PC-9 (cell line): ENCODE results near the gene CMTM6. TPM values are rescaled to one million over a fixed set of nuclear protein-coding genes. Genes with fewer than 3 reads are reported as not detected.
A peak's percentile ranks its signal among the peaks of the same experiment; 100 is the strongest.

ENCODE experiments used
- Bru-seq: library from RNA; stranded (reverse); fragments of 400-500 nt; gene quantifications from one replicate; lab custom pipeline; 2021; lab: Mats Ljungman, UMichigan
- BruChase-seq, 2 experiments: library from RNA; stranded (reverse); fragments of 400-500 nt; gene quantifications; one replicate each; lab custom pipeline; 2021; lab: Mats Ljungman, UMichigan
- BruUV-seq: library from RNA; stranded (reverse); fragments of 400-500 nt; replicated peaks from 2 replicates; lab custom pipeline; 2021; lab: Mats Ljungman, UMichigan
- CTCF ChIA-PET: fragments of 300-600 bp; sonication (Branson Sonifier 250); formaldehyde crosslinking; loops from one replicate; lab custom pipeline; 2022; ENCODE audit warnings: antibody characterized with exemption; lab: Charles Lee
- POLR2A ChIA-PET: fragments of 300-600 bp; sonication (Branson Sonifier 250); formaldehyde crosslinking; loops from one replicate; lab custom pipeline; 2022; ENCODE audit warnings: antibody characterized with exemption; ENCODE audit not compliant: unreplicated experiment; lab: Charles Lee
- DNase-seq, 2 experiments: peaks; one replicate each; pipeline versions ENCODE4 v3.0.0 to v3.0.0-alpha.2; 2015 to 2022; ENCODE audit warnings: mixed read lengths in 1 of 2
- H2AFZ ChIP-seq: fragments of 200-600 bp; sonication (generic); 2 replicates; pipeline ENCODE4 v1.8.1; 2017; ENCODE audit warnings: antibody characterized with exemption
- H3F3A ChIP-seq: fragments of 200-600 bp; sonication (generic); 2 replicates; pipeline ENCODE4 v1.8.1; 2017; ENCODE audit warnings: antibody characterized with exemption, mild to moderate bottlenecking, low read depth; ENCODE audit not compliant: insufficient read depth
- H3K27ac ChIP-seq: fragments of 200-600 bp; sonication (generic); 2 replicates; pipeline ENCODE4 v1.6.1; 2016; ENCODE audit warnings: mixed run types
- H3K27me3 ChIP-seq: fragments of 200-600 bp; sonication (generic); 2 replicates; pipeline ENCODE4 v1.6.1; 2016; ENCODE audit warnings: low read depth, mixed run types; ENCODE audit not compliant: insufficient read depth
- H3K36me3 ChIP-seq: fragments of 200-600 bp; sonication (generic); 2 replicates; pipeline ENCODE4 v1.6.1; 2016; ENCODE audit warnings: low read depth, mixed run types
- H3K4me1 ChIP-seq: fragments of 200-600 bp; sonication (generic); replicated peaks from 2 replicates; pipeline ENCODE4 v1.6.1; 2016; ENCODE audit warnings: mixed run types; ENCODE audit not compliant: insufficient read depth
- H3K4me2 ChIP-seq: fragments of 200-600 bp; sonication (generic); 2 replicates; pipeline ENCODE4 v1.6.1; 2017; ENCODE audit warnings: mixed run types
- H3K4me3 ChIP-seq: fragments of 200-600 bp; sonication (generic); 2 replicates; pipeline ENCODE4 v1.6.1; 2016; ENCODE audit warnings: mixed run types
- H3K79me2 ChIP-seq: fragments of 200-600 bp; sonication (generic); 2 replicates; pipeline ENCODE4 v1.6.1; 2017; ENCODE audit warnings: low read depth, mixed run types
- H3K9me2 ChIP-seq: fragments of 200-600 bp; sonication (generic); 2 replicates; pipeline ENCODE4 v1.8.1; 2017; ENCODE audit warnings: mild to moderate bottlenecking; ENCODE audit not compliant: insufficient read depth
- H3K9me3 ChIP-seq: fragments of 200-600 bp; sonication (generic); 2 replicates; pipeline ENCODE4 v1.8.1; 2016; ENCODE audit warnings: low read depth; ENCODE audit not compliant: insufficient read depth
- H4K20me1 ChIP-seq: fragments of 200-600 bp; sonication (generic); 2 replicates; pipeline ENCODE4 v1.8.1; 2017; ENCODE audit not compliant: insufficient read depth
- CTCF ChIP-seq: fragments of 200-600 bp; sonication (generic); conservative IDR thresholded peaks from 2 replicates; pipeline ENCODE4 v1.6.1; 2017; ENCODE audit warnings: mixed run types, antibody characterized with exemption, mild to moderate bottlenecking, moderate library complexity
- EZH2 ChIP-seq: fragments of 200-600 bp; sonication (generic); IDR thresholded peaks from 2 replicates; pipeline ENCODE4 v1.8.0; 2017; ENCODE audit warnings: antibody characterized with exemption, low read depth
- intact Hi-C: fragments of 100-400 bp; cut with micrococcal nuclease; formaldehyde crosslinking; loops from one replicate; pipeline ENCODE4 v1.10.0; 2022; ENCODE audit not compliant: unreplicated experiment
- long read RNA-seq: library from polyadenylated mRNA; stranded (forward); transcript quantifications from one replicate; pipeline ENCODE4 v2.0.0, GENCODE V29; 2022
- total RNA-seq: library from RNA; stranded (reverse); gene quantifications from 2 replicates; pipeline ENCODE4 v1.2.3, GENCODE V29; 2021

The CMTM6 gene
- 61.0 and 69.4 TPM in 2 replicates for total RNA-seq
- percentile 82 among the genes with signal in this experiment for Bru-seq, nascent RNA
- percentile 86 among the genes with signal in this experiment for BruChase-seq, experiment 1, labeled RNA remaining after a 2-hour chase
- BruChase-seq, experiment 2, labeled RNA remaining after a 6-hour chase = percentile 95 among the genes with signal in this experiment
- long read RNA-seq, transcript CMTM6-201 (4 exons, 3,863 nt) = major isoform, 339 of 353 reads
- long read RNA-seq, partial matches to known transcripts = 0 of 353 reads
- long read RNA-seq, other reads (novel, unspliced or antisense) = 14 of 353 reads

GRCh38 chr3:32502118-32502945 is at the start of gene CMTM6:
TSS of gene CMTM6 (minus strand) at chr3:32502852. CDS start at chr3:32502745, 107 bp downstream.
- intact Hi-C loops = loop anchor here (2.0 kb wide), 1 partner anchor 326 kb away; no protein-coding TSS in a partner anchor
- TF ChIP-seq EZH2 (no peak), CTCF (no peak)
- Histone ChIP-seq H3K79me2 (peaks cover 29% of the 10 kb centered on the region), H3K36me3 (no peaks in the 10 kb centered on the region), H3K9me3 (no peaks in the 10 kb centered on the region), H3K9me2 (no peaks in the 10 kb centered on the region), H3F3A (no peaks in the 10 kb centered on the region), H2AFZ (peak within 1 kb of the TSS; percentile 88), H3K27ac (peak within 1 kb of the TSS; percentile 51), H3K4me3 (peak within 1 kb of the TSS; percentile 79), H3K27me3 (no peaks in the 10 kb centered on the region), H3K4me1 (peaks cover 8% of the 10 kb centered on the region; the same call in 1 of the 2 replicates), H4K20me1 (no peaks in the 10 kb centered on the region), H3K4me2 (peak within 1 kb of the TSS; percentile 86)
- peak; percentile 39 to 67 for DNase-seq
- CTCF ChIA-PET = interaction anchor here (1.1 to 1.9 kb wide), 2 partner anchors 80 to 83 kb away, joined by 9 to 14 read pairs; no protein-coding TSS in a partner anchor
- POLR2A ChIA-PET = interaction anchor here (0.5 kb wide), 2 partner anchors 154 to 611 kb away, joined by 3 to 9 read pairs; no protein-coding TSS in a partner anchor
- BruUV-seq = no TSS peak

- Histone ChIP-seq H3K4me1 (no peaks in the 10 kb centered on the region), H3K4me2 (no peak overlapping the region), H2AFZ (no peak overlapping the region), H3K27me3 (no peaks in the 10 kb centered on the region), H4K20me1 (no peaks in the 10 kb centered on the region; the same call in 1 of the 2 replicates), H3K4me3 (no peak overlapping the region), H3K27ac (no peak overlapping the region), H3K36me3 (no peaks in the 10 kb centered on the region), H3F3A (no peaks in the 10 kb centered on the region), H3K79me2 (peaks cover 28% of the 10 kb centered on the region), H3K9me3 (no peaks in the 10 kb centered on the region), H3K9me2 (no peaks in the 10 kb centered on the region)
- POLR2A ChIA-PET = no interaction called here
- CTCF ChIA-PET = no interaction called here
- no TSS peak for BruUV-seq
- TF ChIP-seq EZH2 (no peak), CTCF (no peak)
- DNase-seq = no peak
- intact Hi-C loops = no loop called here
Observed at GRCh38 chr3:32552013-32552412, 49.4 kb upstream of the CMTM6 start.

GRCh38 chr3:32551496-32551895 is 48.8 kb upstream of the CMTM6 start:
- BruUV-seq = no TSS peak
- H3K36me3 ChIP-seq = no peaks in the 10 kb centered on the region
- H3K27ac ChIP-seq = no peak overlapping the region
- no peaks in the 10 kb centered on the region for H3K4me1 ChIP-seq
- no peak for DNase-seq
- no peaks in the 10 kb centered on the region for H3K9me2 ChIP-seq
- CTCF ChIA-PET = no interaction called here
- H3F3A ChIP-seq = no peaks in the 10 kb centered on the region
- H4K20me1 ChIP-seq = no peaks in the 10 kb centered on the region; the same call in 1 of the 2 replicates
- H3K4me3 ChIP-seq = no peak overlapping the region
- H3K79me2 ChIP-seq = peaks cover 28% of the 10 kb centered on the region
- H3K27me3 ChIP-seq = no peaks in the 10 kb centered on the region
- intact Hi-C loops = no loop called here
- POLR2A ChIA-PET = no interaction called here
- no peak for TF ChIP-seq CTCF
- TF ChIP-seq EZH2 = no peak
- no peak overlapping the region for H2AFZ ChIP-seq
- no peaks in the 10 kb centered on the region for H3K9me3 ChIP-seq
- H3K4me2 ChIP-seq = no peak overlapping the region
